ENCODE measurements around the gene MGAT5B. TPM values are rescaled to one million over a fixed set of nuclear protein-coding genes. Genes with fewer than 3 reads are reported as not detected.

MGAT5B gene
- total and polyA plus RNA-seq, 9 of the 15 experiments (the other 6 are each of a cell fraction or from before 2014, with no cell fraction given): 0.09 to 0.43 (median 0.18) TPM; not detected in 4

GRCh38 chr17:76872221-76872873 is 4.1 kb downstream of the MGAT5B start (continued):
- TF ChIP-seq TFAP4 (CRISPR knock-in tag; IDR thresholded peaks at IDR 0.05; ENCODE audit: borderline replicate concordance) (peak; percentile 24; the same call in 1 of the 2 replicates), CCAR2 (IDR thresholded peaks at IDR 0.05; ENCODE audit: low read depth, low read length) (no peak), L3MBTL2 (IDR thresholded peaks at IDR 0.05) (0 out of 2 replicates have a peak, but pooled peaks have one; percentile 13), FOSL1 (tag; conservative IDR thresholded peaks at IDR 0.05) (peak; percentile 65), MAX (CRISPR knock-in tag; IDR thresholded peaks at IDR 0.05) (0 out of 2 replicates have a peak, but pooled peaks have one; percentile 30), E2F6 (IDR thresholded peaks at IDR 0.05; ENCODE audit: borderline replicate concordance in 1 of 2, extremely low read depth in 1 of 2, insufficient read depth in 1 of 2, insufficient read length in 1 of 2, low read depth in 1 of 2, low read length in 1 of 2, poor library complexity in 1 of 2, severe bottlenecking in 1 of 2) (peak in 1 of 2 experiments; percentile 31), ZSCAN32 (CRISPR knock-in tag; IDR thresholded peaks at IDR 0.05) (no peak), ZNF740 (CRISPR knock-in tag; IDR thresholded peaks at IDR 0.05) (peak; percentile 75; the same call in 1 of the 2 replicates), ZNF740 (tag; IDR thresholded peaks at IDR 0.05) (no peak)
